Kidney tubule cell (primary cell): ENCODE results near the gene CALCOCO1.
A peak's percentile ranks its signal among the peaks of the same experiment; 100 is the strongest.

Experiments used
- DNase-seq: peaks from one replicate; pipeline ENCODE4 v3.0.0-alpha.2; 2018; ENCODE audit warnings: low spot score

Gene CALCOCO1

DNA sequence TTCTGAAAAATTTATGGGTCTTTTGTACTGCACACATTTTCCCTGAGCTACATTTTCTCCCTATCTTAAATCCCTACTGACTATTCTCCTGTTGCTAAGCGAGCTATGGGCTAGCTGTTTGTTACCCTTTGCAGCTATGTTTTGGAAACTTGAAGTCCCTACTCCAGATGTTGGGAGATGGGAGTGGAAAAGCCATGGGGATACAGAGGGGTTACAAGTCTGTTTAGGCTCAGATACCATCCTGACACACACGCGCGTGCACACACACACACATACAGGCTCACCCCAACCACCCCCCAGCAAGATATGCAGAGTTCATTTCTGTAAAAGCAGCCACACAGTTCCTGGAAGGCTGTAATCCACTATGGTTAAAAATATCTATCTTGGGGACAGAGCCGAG is 67.2 kb downstream of the CALCOCO1 start:
- no peak for DNase-seq

DNA sequence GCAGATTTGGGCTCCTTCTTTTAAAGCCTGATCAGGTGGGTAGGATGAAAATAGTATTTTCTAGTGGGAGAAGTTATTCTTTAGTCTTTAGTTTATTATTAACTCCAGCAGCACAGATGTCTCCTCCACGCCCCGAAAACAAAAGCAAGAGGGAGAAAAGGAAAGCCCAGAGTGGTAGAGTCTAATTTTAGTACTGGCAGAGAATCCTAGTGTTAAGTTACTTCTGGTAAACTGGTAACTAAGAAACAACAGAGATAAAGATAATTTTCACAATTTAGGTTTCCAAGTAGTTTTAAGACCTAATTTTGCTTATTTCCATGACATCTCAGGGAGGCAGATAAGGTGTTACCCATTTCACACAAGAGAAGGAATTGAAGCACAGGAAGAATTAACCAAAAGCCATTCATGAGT is 67.7 kb downstream of the CALCOCO1 start:
- DNase-seq: peak; percentile 14

DNA sequence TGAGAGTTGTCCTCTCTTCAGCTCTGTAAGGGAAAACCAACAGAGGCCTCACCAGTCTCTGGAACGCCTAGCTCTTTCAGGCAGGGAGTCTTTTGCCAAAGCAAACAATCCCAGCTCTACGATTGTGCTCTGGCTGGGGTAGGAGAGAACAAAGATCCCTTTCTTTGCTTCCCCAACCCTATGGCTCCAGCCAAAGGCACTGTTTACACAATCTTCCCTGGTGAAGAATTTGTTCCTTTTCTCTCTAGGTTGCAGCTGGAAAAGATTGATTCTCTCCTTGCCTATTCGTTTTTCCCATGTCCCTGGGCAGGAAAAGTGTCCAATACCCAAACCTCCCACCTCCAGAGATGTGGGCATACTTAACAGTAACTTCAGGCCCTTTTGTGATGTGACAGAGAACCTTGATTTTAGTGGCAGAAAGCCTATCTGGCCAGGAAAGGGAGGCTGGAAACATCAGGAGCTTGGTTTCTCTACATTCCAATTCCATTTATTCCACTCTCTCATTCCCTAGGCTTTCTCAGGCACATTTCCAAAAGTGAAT is 68.2 kb downstream of the CALCOCO1 start:
- peak; percentile 56 for DNase-seq
